NCI-H1417 (cell line): ENCODE results near the gene CALML3.

Experiments used
- DNase-seq, 3 experiments: peaks; one replicate each; lab custom pipeline; 2025; lab: John Stamatoyannopoulos, UW

Gene CALML3

DNA sequence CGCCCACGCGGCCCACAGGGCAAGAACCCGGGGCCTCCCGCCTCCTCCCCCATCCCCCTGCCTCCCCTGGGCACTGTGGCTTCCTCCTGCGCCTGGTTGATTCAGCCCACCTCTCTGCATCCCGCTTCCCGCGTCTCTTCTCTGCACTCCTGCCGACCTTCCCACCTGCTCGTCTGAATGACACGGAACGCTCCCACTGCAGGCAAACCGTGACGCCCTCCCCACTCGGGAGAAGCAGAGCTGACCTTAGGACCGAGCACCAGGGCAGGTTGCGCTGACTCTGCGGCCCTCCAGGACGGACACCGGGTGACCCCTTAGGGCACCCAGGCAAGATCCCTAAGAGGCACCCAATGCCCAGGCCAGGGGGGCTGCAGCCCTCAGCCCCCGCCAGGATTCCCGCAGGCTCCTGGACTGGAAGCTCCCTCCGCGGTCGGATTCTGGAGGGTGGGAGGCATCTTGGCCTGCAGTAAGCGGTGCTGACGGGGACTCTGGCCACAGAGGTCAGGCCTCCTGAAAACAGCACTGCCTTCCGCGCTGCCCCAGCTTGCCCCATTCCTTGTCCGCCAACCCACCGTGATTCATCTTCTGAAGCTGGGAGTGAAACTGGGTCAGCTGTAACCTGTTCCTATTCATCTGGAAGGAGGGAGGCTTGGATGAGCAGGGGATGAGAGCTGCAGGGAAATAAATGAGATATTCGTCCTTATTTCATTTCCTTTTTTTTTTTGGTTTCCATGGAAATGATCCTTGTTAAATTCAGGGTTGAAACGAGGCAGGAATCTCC lies 990 bp downstream of the CALML3 start:
- no peak for DNase-seq

DNA sequence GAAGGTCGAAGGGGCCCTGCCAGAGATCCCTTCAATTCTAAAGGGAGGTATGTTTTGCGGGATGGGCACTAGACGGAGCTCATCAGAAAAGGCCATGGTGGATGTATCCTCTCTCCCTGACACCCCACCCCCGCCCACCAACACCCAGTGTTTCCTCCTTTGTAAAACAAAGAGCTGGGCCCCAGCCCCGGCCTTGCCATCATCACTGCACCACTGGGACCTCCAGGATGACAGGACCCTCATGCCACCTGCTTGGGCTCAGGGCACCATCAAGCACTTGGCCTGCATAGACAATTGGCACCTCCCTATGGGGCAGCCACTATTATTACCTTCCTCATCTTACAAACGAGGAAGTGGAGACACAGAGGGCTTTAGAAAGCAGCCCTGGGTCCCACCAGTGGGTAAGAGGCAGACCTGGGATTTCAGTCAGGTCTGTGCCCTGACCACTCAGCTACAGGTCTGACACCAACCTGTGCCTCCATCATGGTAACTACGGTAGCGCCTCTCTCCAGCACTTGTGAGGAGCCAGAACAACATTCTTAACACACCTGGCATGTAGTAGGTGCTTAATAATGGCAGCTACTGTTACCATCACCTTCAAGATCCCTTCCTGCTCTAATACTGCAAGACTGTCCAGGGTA lies 2.0 kb downstream of the CALML3 start:
- DNase-seq = no peak

DNA sequence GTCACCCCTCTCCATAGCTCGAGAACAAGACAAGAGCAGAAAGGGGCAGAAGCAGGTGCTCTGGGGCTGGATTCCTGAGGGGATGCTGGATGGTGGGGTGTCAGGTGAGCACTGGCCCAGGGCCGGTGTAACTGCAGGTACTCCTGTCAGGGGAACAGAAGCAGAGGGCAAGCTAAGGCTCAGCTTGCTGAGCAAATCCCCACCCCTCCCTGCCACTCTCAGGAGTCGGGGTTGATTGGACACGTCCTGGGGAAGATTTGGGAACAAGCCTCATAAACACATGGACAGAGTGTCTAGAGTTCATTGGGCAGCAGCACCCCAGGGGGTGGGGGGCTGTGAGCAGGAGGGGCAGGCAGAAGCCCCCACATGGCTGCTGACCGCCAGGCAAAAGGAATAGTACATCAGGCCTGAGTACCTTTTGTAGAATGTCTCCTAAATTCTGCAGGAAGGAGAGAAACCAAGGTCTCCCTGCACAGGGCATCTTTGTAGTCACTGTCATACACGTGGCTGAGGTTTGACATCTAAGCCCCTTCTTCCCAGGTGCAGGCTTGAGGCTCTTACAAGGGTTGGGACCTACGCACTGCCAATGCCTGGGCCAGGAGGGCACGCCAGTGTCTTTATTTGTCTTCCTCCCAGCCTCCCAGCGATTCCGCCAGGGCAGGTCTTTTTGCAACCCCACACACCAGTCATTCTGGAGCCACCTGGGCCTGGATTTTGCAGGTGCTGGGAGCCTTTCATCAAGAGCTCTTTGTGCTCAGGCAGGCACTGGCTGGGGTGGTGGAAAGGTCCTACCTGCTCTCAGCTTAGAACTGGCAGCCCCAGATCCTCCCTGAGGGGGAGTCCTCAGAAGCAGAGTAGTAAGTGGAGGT lies 2.8 kb downstream of the CALML3 start:
- DNase-seq = peak in 2 of 3 experiments; percentile 7 to 45

DNA sequence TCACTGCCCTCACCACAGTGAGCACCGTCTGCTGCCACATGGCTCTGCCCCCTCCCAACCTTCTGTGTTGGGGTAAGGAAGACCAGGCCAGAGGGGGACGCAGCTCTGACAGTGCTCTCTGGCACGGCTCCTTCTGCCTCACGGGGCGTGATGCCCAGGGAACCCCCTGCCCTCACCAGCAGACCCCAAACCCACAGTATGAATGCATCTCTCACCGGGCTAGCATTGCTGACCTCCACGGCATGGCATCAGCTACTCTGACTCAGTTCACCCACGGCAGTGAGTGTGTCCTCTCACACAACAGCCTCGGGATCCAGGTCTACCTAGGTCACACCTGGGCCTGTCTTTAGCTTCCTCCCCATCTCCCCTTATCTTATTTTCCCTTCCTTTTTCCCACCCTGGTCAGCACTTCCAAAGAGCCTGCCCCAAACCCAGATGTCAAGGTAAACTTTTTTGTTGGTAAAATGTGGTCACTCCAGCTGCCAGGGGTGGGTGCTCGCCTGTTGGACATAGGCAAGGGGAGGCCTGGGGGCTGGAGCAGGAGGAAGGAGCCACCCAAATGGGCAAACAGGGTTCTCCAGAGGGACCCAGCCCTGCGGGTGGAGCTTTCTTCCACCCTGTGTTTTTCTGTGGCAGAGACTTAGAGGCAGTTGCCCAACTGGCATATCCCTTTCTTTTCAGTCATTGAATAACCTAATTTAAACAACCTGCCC lies 4.4 kb downstream of the CALML3 start:
- DNase-seq = no peak

DNA sequence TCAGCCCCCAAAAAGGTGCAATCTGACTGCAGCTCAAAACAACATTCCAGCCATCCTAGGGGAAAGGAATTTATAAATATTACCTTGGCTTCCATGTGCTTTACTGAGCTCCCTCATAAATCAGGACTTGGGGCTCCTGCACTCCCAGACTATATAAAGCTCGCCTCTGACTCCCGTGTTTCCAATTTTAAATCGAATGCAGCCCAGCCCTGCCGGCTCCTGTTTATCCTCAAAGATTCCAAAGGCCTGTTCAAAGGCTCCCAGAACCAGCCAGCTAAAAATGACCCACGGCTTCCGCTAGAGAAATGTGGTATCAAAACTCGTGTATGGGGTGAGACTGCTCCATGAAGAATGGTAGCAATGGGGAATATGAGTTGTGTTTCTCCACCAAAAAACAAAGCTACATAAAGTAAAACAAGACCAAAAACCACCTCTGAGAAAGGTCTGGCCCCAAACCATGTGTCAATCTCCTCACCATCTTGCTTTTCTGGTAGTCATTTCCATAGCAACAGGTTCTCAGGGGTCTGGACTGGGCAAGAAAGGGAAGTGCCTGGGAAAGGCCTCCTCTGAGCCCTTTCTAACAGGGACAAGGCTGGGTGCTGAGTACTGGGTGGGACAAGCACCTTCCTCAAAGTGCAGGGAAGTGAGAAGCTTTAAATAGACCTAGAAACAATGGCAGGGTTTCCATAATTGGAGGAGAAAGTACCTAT lies 5.1 kb downstream of the CALML3 start:
- DNase-seq = no peak

DNA sequence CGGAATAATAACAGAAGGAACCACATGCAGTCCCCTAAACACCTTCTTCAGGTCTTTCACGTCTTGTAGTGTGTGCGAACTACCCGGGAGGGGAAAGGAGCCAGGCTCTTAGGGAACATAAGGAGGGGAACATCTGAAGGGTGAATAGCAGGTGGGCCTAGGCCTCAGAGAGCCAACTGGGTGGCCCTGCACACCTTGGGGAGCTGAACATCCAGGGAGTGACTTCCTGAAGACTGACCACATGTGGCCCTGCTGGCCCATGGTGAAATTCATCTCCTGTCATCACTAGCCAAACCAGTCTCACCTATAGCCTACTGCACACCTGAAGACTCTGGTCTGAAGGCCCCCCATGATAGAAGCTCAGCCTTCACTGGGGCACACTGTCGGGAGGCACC lies 5.6 kb downstream of the CALML3 start:
- no peak for DNase-seq

DNA sequence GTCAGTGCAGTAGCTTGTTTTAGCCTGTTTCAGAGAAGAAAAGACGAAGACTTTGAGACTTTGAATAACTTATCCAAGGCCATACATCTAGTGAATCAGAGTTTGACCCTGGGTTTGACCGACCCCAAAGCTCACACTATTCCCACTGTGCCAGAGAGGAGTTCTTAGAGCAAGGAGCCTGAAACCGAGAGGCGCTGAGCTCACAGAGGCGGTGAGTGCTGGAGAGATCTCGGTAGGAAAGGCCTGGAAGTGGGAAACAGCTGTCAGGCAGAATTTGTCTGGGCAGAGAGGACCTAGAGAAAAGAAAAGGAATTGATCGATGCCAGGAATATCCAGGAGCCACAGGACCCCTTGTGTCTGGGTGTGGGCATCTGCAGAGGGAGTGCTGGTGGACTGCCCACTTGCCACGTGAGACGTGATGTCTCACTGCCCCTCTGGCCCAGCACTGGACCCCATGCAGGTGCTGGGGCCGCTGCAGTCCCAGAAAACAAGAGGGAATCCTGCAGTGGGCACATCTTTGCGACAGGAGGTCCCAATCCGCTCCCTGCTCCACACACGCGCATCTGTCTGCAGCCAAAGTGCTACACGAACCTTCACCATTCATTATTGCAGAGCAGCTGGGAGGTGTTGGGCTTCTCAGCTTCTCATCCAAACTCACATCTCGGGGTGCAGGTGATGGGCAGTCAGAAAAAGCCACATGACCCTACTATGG lies 6.2 kb downstream of the CALML3 start:
- no peak for DNase-seq

DNA sequence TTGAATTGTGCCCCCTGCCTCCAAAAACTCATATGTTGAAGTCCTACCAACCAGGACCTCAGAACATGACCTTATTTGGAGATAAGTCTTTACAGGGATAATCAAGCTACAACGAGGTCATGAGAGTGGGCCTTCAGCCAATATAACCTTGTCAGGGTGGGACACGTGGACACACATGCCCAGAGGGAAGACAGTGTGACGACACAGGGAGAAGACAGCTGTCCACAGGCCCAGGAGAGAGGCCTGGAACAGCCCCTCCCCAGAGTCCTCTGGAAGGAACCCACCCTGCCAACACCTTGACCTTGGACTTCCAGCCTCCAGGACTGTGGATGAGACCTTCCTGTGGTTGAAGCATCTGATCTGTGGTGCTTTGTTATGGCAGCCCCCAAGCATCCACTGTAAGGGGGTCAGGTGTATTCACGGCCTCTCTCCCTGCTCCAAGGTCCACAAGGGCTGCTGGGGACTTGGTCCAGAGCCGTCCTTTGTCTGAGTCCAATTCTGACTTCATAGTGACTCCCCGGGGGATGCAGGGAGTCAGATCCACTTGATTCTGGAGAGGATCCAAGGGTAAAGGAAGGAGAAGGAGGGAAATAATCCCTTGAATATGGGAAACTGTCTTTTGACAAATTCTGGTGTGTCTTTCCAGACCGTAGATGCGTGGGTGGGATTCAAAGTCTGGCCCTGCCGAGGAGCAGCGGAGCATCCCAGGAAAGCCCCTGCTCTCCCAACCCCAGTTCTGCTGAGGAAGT lies 7.0 kb downstream of the CALML3 start:
- DNase-seq = no peak

DNA sequence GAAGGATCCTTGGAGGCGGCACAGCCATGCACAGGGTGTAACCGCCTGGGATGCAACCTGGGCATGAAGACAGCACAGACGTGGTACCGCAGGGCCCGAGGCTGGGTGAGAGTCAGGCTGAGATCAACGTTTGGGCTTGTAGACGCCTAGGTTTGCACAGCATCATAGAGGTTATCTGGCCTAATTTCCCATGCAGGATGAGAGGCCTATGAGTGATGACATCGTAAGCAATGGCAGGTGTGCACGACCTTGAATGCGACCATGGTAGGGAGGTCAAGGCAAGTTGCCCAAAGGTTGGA lies 7.5 kb downstream of the CALML3 start:
- no peak for DNase-seq

DNA sequence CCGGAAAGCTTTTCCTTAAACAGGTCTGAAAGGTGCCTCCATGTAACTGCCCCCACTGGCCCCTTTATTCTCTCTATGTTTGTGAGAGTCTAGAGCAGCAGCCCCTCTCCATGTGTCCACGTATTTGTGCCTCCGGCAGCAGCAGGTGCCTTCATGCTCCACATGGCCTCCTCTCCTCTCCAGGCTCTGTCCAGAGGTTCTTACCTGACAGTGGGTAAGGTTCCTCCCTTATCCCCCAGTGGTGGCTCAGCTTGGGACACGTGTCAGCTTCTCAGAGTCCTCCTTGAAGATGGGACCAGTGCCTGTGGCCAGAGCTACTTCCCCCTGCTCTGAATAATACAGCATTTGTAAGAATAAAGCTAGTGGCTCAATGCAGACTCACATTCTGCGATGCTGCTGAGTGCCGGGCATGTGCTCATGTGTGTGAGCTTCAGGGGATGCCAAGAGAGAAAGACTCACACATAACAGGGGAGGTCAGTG lies 7.9 kb downstream of the CALML3 start:
- no peak for DNase-seq

DNA sequence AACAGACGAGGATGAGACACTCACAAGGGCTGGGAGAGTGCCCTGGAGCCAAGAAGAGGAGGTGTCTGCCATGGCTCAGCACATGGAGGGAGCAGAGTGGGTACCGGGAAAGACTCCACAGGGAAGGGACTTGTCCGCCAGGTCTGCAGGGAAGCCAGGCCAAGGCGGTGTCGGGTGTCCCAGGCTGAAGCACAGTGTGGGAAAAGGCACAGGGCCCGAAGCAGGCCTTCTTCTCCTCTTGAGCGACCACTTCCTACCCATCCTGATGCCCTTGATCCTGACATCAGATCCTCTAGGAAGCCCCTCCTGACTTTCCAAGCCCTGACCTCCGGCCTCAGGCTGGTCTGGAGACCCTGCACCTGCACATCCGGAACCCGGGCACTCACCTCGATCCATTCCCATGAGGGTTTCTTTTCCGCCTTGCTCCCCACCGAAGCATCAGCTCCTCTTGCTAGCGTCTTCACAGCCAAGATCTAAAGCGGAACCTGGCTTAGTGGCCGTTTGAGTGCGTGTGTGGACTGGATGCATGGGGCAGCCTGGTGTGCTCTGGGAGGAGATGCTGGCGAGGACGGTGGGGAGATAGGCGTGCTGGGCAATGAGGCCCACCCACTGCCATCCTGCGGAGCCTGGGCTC lies 8.5 kb downstream of the CALML3 start:
- DNase-seq = peak in 1 of 3 experiments; percentile 9

DNA sequence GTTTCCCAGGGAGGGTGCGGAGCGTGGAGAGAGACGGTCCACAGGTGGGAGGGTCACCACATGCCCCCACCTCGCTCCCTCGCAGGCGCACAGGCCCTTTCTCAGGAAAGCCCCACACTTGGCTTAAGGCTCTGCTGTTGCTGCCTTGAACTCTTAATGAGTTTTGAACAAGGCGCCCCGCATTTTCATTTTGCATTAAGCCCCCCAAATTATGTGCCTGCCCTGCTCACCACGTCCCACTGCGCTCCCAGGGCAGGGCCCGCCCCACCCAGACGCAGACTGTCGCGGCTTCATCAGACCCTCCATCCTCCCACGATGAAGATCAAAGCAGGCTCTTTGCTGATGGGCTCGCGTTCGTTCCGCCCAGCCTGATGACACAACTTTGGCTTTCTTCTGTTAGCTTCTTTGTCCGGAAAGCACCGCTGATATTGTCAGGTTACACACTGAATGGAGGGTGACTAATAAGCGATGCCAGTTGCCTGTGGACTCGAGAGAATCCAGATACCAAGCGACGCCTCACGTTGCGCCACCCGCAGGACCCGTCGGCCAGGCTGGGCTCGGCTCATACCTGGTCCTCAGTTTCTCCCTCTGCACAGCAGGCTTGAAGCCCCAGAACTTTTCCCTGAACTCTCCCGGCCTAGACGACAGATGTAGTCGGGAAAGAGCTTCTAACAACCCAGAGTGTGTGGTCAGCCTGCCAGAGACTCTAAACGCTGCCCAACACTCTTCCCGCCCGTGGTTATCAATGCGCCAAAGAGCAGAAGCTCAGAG lies 9.5 kb downstream of the CALML3 start:
- DNase-seq = no peak

DNA sequence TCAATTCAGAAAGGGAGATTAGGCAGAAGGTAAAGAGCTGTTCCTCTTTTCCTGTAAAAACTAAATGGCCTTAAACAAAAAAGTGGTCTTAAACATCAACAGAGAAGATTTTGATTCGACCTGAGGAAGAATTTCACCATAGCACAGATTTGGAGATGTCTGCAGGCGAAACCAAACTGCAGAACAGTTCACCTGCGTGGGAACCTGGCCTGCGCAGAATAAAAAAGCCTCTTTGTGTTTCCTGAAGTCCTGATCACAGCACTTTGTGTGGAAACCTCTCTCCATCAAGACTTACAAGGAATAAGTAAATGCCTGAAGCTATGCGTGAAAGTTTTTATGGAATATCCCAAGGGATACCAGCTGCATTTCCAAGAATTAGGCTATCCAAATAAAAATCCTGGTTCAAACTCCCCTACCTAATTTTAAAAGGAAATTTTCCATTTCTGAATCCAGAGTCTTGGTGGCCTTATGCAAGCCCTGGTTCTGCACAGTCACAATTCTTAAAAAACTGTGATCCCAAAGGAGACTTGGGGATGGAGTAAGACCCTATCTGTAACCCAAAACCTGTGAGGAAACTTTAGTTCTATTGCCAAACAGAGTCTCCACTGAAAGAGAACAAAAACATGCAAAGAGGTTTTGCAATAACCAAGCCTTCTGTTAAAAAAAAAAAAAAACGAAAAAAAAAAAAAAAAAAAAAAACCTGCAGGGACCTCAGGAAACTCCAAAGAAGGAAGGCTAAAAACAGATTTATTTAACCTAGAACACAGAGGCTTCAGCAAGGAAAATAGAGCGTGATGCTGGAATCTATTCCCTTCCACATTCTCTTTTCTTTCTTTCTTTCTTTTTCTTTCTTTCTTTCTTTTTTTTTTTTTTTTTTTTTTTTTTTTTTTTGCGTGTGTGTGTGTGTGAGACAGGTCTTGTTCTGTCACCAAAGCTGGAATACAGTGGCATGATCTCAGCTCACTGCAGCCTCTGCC lies 10.4 kb downstream of the CALML3 start:
- DNase-seq = no peak

DNA sequence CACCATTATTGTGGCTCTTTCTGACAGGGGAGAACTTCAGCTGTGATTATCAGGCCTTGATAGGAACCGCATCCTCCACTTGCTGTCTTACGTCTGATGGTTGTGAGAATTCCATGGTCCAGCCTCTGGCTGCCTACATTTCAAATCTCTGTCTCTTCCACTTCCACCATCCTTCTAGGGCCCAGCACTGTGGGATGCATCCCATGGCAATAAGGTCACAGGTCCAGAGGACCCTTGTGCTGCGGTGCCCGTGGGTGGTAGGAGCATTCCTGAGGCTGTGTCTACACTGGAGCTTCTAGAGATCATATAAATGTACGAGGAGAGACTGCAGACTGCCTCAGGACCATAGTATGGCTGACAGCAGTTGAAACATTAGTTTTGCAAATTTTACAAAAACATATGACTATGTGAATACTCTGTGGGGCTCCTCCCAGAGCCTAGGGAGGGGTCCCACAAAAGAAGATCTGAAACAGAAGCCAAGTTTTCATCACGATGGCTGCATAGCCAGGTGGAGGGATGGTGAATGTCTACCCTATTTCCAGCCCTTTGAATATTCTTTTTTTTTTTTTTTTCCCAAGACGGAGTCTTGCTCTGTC lies 11.8 kb downstream of the CALML3 start:
- DNase-seq = no peak

DNA sequence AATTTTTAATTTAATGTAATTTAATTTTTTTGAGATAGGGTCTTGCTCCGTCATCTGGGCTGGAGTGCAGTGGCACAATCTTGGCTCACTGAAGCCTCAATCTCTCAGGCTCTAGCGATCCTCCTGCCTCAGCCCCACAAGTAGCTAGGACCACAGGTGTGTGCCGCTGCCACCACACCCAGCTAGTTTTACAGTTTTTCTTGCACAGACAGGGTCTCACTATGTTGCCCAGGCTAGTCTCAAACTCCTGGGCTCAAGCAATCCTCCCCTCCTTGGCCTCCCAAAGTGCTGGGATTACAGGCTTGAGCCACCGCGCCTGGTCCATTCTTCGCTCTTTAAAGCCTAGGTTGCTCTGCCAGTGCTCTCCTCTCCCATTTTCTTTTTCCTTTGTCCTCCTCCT lies 12.9 kb downstream of the CALML3 start:
- DNase-seq = no peak

DNA sequence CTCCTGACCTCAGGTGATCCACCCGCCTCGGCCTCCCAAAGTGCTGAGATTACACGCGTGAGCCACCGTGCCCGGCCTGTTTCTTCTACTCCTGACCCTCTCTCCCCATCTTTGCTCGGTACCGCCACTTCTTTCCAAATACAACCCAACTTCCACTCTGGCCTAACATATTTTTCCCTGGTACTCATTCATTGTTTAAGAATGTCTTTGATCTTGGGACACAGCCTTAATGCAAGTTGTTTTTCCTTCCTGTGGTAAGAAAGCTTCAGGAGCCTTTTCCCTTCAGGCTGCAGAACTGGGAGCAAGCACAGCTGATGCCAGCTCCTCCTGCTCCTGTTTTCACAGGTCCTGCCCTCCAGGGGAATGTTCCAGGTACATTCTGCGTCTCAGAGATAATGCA lies 13.7 kb downstream of the CALML3 start:
- DNase-seq = no peak
